ENCODE measurements around the gene CLDN8. TPM values are rescaled to one million over a fixed set of nuclear protein-coding genes. Genes with fewer than 3 reads are reported as not detected.

CLDN8 gene
- total RNA-seq = not detected

DNA sequence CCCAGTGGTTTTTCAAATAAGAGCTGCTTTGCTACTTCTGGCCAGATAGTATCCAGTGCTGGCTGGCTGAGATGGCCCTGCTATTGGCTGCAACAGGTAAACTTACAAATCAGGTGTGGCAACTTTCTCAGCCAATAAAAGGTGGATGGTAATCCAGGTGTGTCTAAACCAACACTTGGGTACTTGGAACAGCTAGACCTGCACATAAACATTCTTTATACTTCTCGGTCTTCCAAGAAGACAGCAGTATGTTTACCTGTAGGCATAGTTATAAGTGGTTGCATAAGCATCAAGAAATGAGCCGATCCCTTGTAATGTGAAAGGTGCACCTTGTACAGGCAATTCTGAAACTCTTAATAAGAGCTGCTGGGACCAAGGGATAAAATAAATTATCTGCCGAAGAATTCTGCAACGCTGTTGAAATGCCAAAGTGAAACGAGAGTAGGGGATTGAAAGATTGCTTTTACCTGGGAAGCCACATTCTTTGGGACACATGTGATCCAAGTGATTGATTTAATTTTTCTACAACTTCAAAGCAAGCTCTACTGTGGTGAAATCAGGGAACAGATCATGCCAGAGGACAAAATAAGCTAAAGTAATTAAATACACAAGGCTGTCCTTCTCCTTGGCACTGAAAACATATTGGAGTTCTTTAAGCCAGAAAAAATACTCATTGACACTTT lies at the start of gene CLDN8:
CLDN8 (minus strand) TSS at position 57 of the 683 bp plus-strand sequence. CDS start 172 bp downstream, outside the sequence.
- no peak for DNase-seq (ENCODE audit: low spot score in 2 of 2)
- FAIRE-seq = no peak

DNA sequence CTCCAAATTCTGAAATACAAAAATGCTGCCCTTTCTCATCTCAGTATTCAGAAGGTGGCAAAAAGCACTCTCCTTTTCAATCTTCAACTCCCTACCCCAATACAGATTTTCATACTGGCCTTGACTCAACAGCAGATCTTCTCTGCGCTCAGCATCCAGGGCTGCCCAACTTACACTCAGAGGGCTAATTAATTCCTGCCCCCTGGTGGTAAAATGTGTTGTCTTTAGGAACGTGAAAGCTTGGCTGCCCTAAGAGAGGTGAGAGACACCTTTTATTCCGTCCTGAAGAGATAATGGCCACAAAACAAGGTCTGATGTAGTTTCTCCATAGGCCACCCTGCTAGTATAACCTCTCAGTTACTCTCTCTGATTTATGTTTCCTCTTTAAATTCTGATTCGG lies 41.9 kb upstream of the CLDN8 start:
- no peak for DNase-seq (ENCODE audit: low spot score in 2 of 2)
- no peak for FAIRE-seq

DNA sequence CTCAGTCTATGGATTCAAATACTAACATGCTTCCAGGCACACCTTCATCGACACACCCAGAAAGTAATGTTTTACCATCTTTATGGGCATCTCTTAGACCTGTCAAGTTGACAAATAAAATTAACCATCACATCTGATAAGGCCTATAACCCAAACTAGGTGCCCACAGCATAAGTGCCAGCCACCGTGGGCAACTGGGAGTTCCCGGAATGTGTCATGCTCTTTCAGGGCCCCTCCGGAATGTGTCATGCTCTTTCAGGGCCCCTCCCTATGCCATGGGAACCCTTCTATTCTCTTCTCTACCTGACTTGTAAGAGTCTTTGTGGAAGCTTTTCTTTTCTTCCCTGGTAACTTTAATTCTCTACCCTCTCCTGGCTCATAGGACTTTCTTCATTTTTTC lies 40.2 kb upstream of the CLDN8 start:
- no peak for DNase-seq (ENCODE audit: low spot score in 2 of 2)
- no peak for FAIRE-seq

DNA sequence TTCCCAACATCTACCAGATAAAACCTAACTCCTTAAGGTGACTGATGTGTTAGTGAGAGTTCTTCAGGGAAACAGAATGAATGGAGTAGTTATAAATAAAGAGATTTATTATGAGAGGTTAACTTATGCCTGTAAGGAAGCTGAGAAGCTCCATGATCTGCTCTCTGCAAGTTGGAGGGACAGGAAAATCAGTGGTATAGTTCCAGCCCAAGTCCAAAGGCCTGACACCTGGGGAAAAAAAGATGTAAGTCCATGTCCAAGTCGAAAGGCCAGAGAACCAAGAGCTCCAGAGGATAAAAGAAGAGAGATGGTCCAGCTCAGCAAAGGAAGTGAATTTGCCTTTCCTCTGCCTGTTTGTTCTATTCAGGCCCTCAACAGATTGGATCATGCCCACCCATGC lies 39.8 kb upstream of the CLDN8 start:
- no peak for FAIRE-seq

DNA sequence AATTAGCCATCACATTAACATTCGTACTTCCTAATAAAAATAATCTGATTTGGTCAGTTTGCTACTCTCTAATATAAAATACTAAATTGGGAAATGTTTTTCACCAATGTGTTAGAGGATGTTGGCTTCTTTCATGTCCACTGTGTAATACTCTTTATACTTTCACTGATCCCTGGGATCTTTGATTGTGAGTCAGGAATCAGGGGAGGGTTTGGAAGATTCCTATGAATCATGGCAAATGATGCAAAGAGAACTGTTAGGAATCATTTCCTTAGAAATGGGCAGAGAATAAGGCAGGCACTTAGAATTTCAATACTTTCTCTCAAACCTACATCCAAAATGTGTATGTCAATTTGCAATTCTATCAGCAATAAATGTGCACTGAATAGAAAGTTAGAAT lies 35.9 kb upstream of the CLDN8 start:
- FAIRE-seq = no peak
- no peak for DNase-seq (ENCODE audit: low spot score in 2 of 2)

More for the DNA sequence above, 39.8 kb upstream of the CLDN8 start:
- no peak for DNase-seq (ENCODE audit: low spot score in 2 of 2)

DNA sequence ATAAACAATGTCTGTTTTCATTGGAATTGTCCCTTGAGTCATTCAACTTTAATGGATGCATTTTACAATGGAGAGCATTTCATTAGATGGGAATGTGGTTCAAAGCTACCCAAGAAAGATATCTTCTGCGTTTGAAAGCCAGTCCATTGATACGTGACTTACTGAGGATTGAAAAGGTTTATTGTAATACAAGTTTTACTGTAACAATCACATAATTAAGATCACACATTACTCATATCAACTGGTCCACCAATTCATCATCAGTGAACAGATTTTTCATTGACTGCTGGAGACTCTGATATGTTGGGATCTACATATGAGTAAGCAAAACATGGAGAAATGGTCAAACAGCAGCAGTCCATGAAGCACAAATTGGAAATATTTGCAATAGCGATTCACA lies 34.0 kb upstream of the CLDN8 start:
- FAIRE-seq (no peak), DNase-seq (ENCODE audit: low spot score in 2 of 2) (no peak)

DNA sequence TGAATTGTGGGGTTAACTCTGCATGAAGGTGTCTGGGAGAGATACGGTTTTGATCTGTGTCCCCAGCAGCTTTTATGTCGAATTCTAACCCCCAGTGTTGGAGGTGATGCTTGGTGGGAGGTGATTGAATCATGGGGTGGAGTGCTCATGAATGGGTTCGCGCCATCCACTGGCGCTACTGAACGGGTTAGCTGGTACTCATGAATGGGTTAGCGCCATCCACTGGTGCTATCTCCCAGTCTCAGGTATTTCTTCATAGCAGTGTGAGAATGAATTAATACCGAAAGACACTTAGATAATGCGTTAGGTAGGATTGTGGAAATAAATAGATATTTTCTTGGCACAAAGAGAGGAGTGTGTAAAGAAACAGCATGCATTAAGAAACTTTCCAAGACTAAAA lies 32.9 kb upstream of the CLDN8 start:
- DNase-seq (ENCODE audit: low spot score in 2 of 2) (no peak), FAIRE-seq (no peak)

DNA sequence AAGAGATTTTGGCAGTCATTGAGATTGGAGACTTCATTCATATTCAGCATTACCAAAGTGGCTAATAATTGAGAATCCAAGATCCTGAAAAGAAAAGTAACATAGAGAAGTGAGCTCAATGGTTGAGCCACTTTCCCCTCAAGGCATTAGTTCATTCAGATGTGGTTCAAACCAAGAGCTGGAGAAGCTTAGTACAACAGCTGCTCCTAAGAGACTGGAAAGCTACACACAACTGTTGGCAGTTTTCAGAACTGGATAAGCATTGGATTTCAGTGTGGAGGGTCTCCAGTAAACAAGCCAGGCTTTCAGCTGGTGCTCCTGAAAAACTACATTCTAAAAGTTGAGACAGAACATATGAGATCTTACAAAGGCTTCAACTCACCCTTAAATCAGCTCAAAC lies 29.2 kb upstream of the CLDN8 start:
- no peak for FAIRE-seq
- DNase-seq (ENCODE audit: low spot score in 2 of 2) = no peak

DNA sequence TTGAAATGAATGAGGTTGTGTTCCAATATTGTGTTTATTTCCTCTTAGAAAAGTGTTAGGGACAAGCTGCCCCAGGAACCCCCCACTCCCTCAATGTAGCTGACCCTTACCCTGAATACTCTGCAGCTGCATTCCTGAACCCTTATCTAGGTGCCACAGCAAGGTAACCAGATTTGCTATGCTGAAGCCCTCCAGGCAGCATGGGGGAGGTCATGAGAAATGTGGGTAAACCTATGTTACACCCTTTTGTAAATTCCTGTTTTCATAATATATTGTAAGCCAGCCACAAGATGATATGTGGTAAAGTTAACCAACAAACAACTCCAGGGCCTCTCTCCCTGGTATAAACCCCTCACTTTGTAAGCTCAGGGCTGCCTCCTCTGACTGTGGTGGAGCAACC lies 27.8 kb upstream of the CLDN8 start:
- FAIRE-seq = no peak
- no peak for DNase-seq (ENCODE audit: low spot score in 2 of 2)

DNA sequence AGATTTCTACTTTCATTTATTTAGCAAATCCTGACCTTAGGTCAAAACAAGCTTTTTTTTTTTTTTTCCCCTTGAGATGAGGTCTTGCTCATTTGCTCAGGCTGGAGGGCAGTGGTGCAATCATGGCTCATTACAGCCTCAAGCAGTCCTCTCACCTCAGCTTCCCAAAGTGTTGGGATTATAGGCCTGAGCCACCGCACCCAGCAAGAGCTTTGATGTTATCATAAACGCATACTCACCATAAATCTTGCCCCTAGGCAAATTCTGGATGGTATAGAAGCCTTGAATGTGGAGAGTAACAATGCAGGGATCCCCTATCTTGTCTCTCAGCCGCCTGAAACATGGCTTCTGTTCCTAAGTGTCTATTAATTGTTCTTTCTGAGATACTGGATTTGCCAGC lies 24.8 kb upstream of the CLDN8 start:
- FAIRE-seq (no peak), DNase-seq (ENCODE audit: low spot score in 2 of 2) (no peak)

DNA sequence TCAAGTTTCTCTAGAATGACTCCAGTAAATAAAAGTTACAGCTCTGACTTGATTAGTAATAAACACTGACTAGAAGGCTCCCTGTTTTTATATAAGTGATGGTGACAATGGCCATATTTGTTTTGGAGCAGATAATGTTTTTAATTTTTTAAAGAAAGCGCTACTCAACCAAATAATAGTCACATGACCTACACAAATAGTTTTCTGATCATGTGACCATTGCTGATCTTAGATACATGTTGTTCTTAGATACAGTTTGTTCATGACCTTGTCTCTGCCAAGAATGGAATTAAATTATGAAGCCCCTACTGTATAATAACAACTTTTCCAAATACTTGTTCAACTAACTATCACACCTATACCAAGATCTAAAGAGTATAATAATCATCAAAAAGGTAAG lies 22.3 kb upstream of the CLDN8 start:
- DNase-seq (ENCODE audit: low spot score in 2 of 2) (no peak), FAIRE-seq (no peak)

DNA sequence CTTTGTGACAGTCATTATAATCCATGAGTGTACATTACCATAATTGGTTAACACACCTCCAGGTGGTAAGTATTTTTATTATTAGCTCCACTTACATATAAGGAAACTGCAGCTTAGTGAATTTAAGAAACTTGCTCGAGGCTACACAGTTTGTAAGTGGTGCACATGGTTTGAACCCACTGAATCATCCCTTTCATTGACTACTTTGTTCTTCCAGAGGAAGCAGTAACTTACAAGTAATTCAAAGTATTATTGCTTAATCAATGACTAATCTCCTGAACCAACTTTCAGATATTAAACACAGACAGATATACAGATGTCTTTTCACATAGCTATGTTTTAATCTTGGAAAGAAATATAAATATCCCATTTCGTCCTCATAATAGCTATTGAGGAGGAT lies 18.7 kb upstream of the CLDN8 start:
- FAIRE-seq (no peak), DNase-seq (ENCODE audit: low spot score in 2 of 2) (no peak)

DNA sequence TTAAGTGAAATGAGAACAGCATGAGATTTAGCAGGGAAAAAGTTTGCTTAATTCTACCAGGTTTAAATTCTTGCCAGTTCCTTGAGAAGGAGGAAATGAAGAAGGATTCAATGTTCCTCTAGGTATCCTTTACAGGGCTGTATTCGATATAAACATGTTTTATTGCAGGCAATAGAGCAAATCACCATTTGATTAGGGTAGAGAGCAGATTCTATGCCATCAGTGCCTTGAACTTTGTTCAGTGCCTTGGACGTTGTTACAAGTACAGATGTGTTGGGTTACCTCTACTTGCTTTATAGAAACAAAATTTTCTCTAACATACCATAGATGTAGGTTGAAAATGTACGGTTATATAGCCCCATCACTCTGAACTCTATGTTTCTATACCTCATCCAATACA lies 18.2 kb upstream of the CLDN8 start:
- FAIRE-seq = no peak
- no peak for DNase-seq (ENCODE audit: low spot score in 2 of 2)

DNA sequence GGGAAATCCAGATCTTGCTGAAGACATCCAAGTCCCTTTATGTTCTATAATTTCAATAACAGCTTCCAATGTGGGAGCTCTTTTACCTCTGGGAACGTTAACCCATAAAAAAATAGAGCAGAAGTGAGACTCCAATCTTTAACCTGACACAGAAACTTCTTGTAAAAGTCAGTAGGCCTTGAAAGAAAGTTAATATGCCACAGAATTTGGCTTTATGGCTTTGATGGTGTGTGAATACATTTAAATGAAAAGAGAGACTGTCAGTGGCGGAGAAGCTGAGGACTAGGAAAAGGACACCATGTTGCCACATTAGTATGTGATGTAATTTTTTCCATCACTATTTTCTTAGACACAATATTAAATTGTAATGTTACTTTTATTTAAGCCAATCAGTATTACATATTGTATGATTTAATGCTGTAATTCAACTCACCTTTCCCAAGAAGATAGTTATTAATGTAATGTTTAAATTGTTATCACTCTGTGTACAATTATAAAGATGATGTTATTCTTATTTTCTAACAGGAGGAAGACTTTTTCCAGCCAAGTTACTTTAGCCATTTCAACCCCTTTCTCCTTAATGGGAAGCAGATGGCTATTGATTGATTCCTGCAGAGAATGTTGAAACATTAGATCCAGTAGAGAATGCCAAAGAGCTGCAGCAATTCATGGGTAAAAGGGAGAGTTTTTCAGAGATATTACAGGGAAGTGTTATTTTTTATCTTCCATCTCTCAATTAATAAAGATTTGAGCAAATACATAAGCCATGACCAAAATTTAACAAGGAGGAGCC lies 17.5 kb upstream of the CLDN8 start:
- no peak for DNase-seq (ENCODE audit: low spot score in 2 of 2)
- no peak for FAIRE-seq

DNA sequence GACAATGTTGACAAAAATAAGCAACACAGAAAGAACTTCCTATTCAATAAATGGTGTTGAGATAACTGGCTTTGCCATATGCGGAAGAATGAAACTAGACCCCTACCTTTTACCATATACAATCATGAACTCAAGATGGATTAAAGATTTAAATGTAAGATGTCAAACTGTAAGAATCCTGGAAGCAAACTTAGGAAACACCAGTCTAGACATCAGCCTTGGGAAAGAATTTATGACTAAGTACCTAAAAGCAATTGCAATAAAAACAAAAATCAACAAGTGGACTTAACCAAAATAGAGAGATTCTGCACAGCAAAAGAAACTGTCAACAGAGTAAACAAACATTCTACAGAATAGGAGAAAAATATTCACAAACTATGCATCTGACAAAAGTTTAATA lies 16.1 kb upstream of the CLDN8 start:
- FAIRE-seq (no peak), DNase-seq (ENCODE audit: low spot score in 2 of 2) (no peak)

DNA sequence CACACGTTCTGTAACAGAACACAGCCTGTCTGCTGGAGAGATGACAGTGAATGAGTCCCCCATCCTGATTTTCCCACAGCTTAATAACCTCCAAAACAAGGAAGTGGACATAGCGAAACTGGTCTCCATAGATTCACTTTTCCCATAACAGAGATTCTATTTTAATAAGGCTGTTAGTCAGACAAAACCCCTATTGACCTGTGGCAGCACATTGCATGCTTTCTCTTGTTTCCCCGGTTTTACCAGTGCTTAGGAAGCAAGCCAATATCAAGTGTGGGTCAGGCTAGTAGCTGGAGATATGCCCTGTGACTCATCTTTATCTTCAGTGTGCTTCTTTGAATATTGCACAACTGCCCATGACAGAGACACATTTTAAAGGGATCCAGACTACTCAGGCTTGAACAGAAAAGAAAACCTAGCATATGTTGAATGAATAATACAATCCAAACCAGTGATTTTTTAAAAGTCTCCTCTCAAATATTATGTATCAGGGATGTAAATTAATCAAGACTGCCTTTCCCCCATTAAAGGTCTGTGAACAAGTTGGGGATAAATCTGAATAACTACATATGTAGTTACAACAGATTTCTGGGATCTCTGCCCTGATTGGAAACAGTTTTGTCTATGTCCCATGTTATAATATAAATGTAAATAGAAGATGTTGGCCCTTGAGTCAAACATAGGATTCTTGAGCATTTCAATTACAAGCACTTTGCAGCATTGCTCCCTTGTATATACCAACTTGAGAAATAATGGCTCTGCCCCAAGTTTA lies 11.9 kb upstream of the CLDN8 start:
- no peak for DNase-seq (ENCODE audit: low spot score in 2 of 2)
- FAIRE-seq = no peak

DNA sequence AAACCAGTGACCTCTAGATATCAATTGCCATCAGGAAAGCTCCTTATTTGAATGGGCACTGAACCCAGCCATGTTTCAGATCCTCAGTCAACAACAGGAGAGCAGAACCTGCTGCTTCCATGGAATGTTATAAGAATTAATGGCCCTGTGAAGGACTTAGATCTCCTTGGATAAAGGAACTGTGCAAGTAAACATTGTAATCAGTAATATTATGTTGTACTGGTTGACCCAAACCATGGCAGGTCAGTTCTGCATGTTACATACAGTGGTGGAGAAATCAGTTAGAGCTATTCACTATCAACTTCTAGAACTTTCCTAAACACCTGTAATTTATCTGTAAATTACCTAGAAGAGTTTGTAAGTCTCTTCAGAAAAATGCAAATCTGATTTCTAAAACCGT lies 11.2 kb upstream of the CLDN8 start:
- FAIRE-seq (no peak), DNase-seq (ENCODE audit: low spot score in 2 of 2) (no peak)

DNA sequence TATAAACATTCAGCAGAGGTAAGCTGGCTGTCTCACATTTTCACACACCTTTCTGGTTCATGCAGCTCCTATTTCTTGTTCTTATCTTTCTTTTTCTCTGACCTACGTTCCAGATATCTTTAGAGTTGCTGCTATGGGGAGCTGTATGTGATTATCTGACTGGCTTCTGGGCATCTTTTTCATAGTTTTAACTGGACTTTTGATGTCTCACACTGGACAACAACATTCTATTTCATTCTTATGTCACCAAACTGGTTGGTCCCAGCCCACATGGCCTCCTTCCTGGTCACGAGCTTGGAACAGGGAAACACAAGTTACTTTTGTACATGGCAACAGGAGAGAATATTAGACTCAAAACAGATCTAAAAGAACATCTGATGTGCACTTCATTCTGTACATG lies 7.7 kb upstream of the CLDN8 start:
- FAIRE-seq = no peak
- DNase-seq (ENCODE audit: low spot score in 2 of 2) = no peak

DNA sequence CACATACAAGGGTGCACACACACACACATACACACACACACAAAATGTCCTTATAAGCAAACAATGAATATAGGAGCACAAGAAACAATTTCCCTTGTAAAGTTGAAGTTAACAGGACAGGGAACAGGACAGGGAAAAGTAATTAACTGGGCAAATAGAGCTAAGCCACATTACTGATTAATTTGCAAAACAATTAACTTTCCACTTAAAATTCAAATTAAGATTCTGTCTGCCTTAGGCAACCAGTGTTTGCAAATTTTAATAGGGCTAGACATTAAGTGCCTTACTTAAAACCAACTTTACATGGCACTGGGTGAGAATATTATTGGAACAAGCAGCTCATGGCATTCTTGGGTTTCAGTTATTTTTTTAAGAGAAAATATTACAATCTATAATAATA lies 6.8 kb upstream of the CLDN8 start:
- FAIRE-seq (no peak), DNase-seq (ENCODE audit: low spot score in 2 of 2) (no peak)

DNA sequence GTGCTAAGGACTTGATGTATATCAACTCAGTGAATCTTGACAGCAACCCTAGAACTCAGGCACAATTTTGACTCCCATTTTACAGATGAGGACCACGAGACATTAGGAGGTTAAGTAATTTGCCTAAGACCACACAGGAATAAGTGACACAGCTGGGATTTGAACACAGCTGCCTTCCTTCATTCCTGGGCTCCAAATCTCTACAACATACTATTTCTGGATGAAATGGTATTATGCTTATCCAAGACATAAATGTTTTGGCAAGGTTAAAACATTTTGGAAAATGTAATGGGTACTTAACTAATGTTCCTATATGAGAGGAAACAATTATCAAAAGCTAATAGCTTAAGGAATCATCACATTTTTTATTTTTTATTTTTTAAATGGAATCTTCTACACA lies 4.8 kb downstream of the CLDN8 start:
- FAIRE-seq (no peak), DNase-seq (ENCODE audit: low spot score in 2 of 2) (no peak)

DNA sequence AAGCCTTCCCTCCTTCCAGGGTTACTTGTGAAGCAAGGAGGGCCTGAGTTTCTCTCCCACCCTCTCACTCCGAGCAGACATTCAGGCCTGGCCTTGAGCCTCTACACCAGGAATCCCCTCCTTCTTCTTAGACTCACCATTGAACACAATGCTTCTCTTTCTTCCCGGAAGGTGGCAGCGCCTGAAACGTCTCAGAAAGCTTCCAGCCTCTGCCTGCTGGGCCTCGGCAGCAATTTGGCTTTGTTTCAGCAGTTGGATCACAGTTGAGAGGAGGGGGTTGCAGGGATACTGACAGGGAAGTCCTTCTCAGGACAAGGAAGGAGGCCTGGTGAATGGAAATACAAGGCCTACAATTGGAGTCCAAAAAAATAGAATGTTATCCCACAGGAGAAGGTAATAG lies 6.3 kb downstream of the CLDN8 start:
- DNase-seq (ENCODE audit: low spot score in 2 of 2) (no peak), FAIRE-seq (no peak)

DNA sequence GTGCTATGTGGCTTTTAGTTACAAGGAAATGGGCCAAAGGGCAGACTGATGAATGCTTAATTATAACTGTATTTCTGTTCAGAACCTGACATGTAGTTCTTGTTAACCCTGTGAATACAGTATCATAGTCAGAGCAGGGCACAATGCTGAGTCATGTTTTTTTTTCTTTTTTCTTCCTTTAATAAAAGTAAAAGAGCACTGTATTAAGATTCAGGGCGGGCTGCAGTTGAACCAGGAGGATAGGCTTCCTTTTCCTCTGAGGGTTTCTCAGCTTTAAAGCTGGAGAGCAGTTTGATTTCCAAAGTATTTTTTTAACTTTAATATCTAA lies 8.7 kb downstream of the CLDN8 start:
- no peak for DNase-seq (ENCODE audit: low spot score in 2 of 2)
- no peak for FAIRE-seq

All from frontal cortex (tissue), 4 donors.